HFFc6 (cell line): Measurements from ENCODE around the gene DLG1. TPM values are rescaled to one million over a fixed set of nuclear protein-coding genes. Genes with fewer than 3 reads are reported as not detected.
"Not testable (repeated sequence)": the region's sequence is repeated elsewhere in the genome, so short reads cannot be mapped to it uniquely, and the experiment has no call there.

Source experiments
- DNase-seq: peaks from one replicate; pipeline ENCODE4 v3.0.0-alpha.2; 2018
- H3K27ac Mint-ChIP-seq: 2 replicates; pipeline ENCODE4 v1.8.0; 2020; ENCODE audit warnings: mild to moderate bottlenecking, mixed read lengths
- H3K27me3 Mint-ChIP-seq: 2 replicates; pipeline ENCODE4 v1.8.0; 2021; ENCODE audit warnings: mild to moderate bottlenecking, moderate library complexity, mixed read lengths; ENCODE audit not compliant: insufficient read depth
- H3K36me3 Mint-ChIP-seq: 2 replicates; pipeline ENCODE4 v1.8.0; 2021; ENCODE audit warnings: low read depth, mixed read lengths
- H3K4me1 Mint-ChIP-seq: 2 replicates; pipeline ENCODE4 v1.8.0; 2020; ENCODE audit warnings: low read depth, mixed read lengths
- H3K4me3 Mint-ChIP-seq: 2 replicates; pipeline ENCODE4 v1.8.0; 2020; ENCODE audit warnings: mild to moderate bottlenecking, moderate library complexity, mixed read lengths
- H3K9me3 Mint-ChIP-seq: 2 replicates; pipeline ENCODE4 v1.8.0; 2020; ENCODE audit warnings: mild to moderate bottlenecking, mixed read lengths
- total RNA-seq, 6 experiments: library from RNA; stranded (reverse); fragmentation: NEBNext Ultra II Directional; extraction: Animal tissue kit (Norgen Biotek cat#: 25700); gene quantifications; 2 replicates in 1 of 6; 3 replicates in 5 of 6; pipeline ENCODE4 v1.2.3, GENCODE V29; 2021
- TF ChIP-seq, protein P1 (sequence below): fragments of 200-600 bp; sonication (generic); IDR thresholded peaks from 2 replicates; pipeline ENCODE4 v1.5.0; 2021; ENCODE audit warnings: antibody characterized with exemption, mild to moderate bottlenecking

The DLG1 gene
- total RNA-seq, 6 experiments from 2014 or later = 64.8 to 82.5 (median 74.7) TPM

DNA sequence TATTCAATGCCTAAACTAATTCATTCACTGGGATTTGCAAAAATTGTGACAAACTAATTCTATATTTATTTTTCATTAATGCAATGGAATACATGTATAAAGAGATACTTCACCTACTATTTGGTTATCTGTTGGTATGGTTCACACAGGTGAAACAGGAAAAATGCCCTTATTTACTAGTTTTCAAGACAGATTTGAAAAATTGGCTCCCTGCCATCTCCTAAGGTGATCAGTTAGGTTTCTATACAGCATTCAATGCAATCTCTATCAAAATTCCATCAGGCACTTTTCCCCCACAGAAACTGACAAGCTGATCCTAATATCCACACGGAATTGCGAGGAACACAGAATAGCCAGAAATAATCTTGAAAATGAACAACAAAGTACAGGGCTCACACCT, 101.1 kb downstream of the DLG1 start:
- Mint-ChIP-seq H3K9me3 (no peaks in the 10 kb centered on the region), H3K27ac (no peak overlapping the region), H3K4me1 (peaks cover 29% of the 10 kb centered on the region), H3K27me3 (no peaks in the 10 kb centered on the region), H3K36me3 (peaks cover 5% of the 10 kb centered on the region), H3K4me3 (no peak overlapping the region)
- TF ChIP-seq, protein P1, sequence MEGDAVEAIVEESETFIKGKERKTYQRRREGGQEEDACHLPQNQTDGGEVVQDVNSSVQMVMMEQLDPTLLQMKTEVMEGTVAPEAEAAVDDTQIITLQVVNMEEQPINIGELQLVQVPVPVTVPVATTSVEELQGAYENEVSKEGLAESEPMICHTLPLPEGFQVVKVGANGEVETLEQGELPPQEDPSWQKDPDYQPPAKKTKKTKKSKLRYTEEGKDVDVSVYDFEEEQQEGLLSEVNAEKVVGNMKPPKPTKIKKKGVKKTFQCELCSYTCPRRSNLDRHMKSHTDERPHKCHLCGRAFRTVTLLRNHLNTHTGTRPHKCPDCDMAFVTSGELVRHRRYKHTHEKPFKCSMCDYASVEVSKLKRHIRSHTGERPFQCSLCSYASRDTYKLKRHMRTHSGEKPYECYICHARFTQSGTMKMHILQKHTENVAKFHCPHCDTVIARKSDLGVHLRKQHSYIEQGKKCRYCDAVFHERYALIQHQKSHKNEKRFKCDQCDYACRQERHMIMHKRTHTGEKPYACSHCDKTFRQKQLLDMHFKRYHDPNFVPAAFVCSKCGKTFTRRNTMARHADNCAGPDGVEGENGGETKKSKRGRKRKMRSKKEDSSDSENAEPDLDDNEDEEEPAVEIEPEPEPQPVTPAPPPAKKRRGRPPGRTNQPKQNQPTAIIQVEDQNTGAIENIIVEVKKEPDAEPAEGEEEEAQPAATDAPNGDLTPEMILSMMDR = no peak
- no peak for DNase-seq

DNA sequence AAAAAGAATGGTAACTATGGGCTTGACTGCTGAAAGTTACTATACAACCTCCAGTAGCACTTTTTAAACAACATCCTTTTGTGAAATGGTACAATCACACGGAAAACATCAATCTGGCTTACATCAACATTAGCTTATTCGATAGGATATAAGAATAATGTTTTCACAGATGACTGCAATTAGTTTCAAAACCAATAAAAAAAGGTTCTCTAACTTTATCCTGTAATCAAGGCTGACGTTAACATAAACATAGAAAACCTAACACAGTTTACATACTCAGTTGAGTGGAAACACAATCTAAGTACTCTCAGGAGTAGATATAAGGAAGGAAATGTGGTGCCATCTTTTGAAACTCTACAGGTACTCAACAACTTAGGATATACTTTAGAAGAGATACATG, 102.2 kb downstream of the DLG1 start:
- Mint-ChIP-seq H3K4me3 (no peak overlapping the region), H3K27ac (no peak overlapping the region), H3K36me3 (peaks cover 5% of the 10 kb centered on the region), H3K4me1 (peaks cover 30% of the 10 kb centered on the region; the same call in 1 of the 2 replicates), H3K9me3 (no peaks in the 10 kb centered on the region), H3K27me3 (no peaks in the 10 kb centered on the region)
- TF ChIP-seq, protein P1 = no peak
- DNase-seq = no peak

DNA sequence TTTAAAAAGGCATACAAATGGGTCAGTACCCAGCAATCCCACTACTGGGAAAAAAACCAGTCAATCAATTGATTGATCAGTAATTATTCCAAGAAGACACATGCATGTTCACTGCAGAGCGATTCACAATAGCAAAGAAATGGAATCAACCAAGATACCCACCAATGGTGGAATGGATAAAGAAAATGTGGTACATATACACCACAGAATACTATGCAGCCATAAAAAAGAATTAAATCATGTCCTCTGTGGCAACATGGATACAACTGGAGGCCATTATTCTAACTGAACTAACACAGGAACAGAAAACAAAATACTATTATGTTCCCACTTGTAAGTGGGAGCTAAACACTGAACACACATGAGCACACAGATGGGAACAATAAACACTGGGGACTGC, 103.1 kb downstream of the DLG1 start:
- no peak overlapping the region for H3K4me3 Mint-ChIP-seq
- peak overlapping the region; percentile 14; the same call in 1 of the 2 replicates for H3K27ac Mint-ChIP-seq
- TF ChIP-seq, protein P1 = no peak
- H3K36me3 Mint-ChIP-seq = peaks cover 5% of the 10 kb centered on the region
- H3K27me3 Mint-ChIP-seq = no peaks in the 10 kb centered on the region
- H3K9me3 Mint-ChIP-seq = no peaks in the 10 kb centered on the region
- peaks cover 29% of the 10 kb centered on the region; the same call in 1 of the 2 replicates for H3K4me1 Mint-ChIP-seq
- DNase-seq = no peak

DNA sequence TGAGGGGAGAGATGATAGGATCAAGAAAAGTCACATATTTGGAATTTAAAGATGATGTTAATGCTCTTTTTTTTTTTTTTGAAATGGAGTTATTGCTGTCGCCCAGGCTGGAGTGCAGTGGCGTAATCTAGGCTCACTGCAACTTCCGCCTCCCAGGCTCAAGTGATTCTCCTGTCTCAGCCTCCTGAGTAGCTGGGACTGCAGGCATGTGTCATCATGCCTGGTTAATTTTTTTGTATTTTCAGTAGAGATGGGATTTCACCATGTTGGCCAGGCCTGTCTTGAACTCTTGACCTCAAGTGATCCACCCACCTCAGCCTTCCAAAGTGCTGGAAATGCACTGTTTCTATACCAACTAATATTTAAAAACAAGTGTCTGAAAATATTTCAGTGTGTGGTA, 104.7 kb downstream of the DLG1 start:
- H3K27ac Mint-ChIP-seq = not testable (repeated sequence)

DNA sequence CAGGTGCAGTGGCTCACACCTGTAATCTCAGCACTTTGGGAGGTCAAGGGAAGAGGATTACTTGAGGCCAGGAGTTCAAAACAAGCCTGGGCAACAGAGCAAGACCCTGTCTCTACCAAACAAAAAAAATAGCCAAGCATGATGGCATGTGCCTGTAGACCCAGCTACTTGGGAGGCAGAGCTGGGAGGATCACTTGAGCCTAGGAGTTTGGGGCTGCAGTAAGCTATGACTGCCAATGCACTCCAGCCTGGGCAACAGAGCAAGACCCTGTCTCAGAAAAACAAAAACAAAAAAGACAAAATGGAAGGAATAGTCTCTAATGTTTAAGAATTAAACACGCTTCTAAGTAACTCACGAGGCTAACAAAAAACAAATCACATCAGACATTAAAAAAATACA, 106.5 kb downstream of the DLG1 start:
- TF ChIP-seq, protein P1 = no peak

More for the DNA sequence above, 104.7 kb downstream of the DLG1 start:
- not testable (repeated sequence) for H3K9me3 Mint-ChIP-seq, DNase-seq, H3K36me3 Mint-ChIP-seq, H3K27me3 Mint-ChIP-seq, H3K4me3 Mint-ChIP-seq
- peaks cover 35% of the 10 kb centered on the region for H3K4me1 Mint-ChIP-seq

DNA sequence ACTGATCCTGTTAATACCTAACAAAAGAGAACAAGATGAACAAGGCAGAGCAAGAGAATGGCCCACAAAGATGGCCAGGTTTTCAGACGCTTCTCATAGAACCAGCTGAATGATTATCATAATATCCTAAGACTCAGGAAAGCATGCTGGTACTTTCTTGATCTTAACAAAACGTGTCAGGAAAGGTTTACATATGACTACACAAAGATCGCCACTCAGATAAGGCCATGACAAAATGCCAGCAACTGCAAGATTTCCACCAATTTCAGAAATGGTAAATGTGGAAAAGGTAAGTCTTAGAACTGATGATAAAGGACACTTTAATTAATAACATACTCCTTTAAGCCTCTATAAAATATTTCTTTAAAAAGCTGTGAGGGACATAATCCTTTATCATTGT, 108.8 kb downstream of the DLG1 start:
- no peak for DNase-seq
- no peaks in the 10 kb centered on the region for H3K9me3 Mint-ChIP-seq
- peak overlapping the region; percentile 70 for H3K27ac Mint-ChIP-seq

More for the DNA sequence above, 106.5 kb downstream of the DLG1 start:
- Mint-ChIP-seq H3K36me3 (peaks cover 5% of the 10 kb centered on the region), H3K4me1 (peaks cover 37% of the 10 kb centered on the region), H3K27me3 (peaks cover 2% of the 10 kb centered on the region; the same call in 1 of the 2 replicates), H3K9me3 (no peaks in the 10 kb centered on the region), H3K27ac (no peak overlapping the region), H3K4me3 (no peak overlapping the region)
- DNase-seq = no peak

More for the DNA sequence above, 108.8 kb downstream of the DLG1 start:
- H3K36me3 Mint-ChIP-seq = peaks cover 5% of the 10 kb centered on the region; the same call in 1 of the 2 replicates
- no peak overlapping the region for H3K4me3 Mint-ChIP-seq
- H3K27me3 Mint-ChIP-seq = peaks cover 2% of the 10 kb centered on the region; the same call in 1 of the 2 replicates
- H3K4me1 Mint-ChIP-seq = peaks cover 31% of the 10 kb centered on the region
- TF ChIP-seq, protein P1 = no peak
